PC-3 (cell line): Measurements from ENCODE around the gene CSRP1. TPM values are rescaled to one million over a fixed set of nuclear protein-coding genes. Genes with fewer than 3 reads are reported as not detected.
A peak's percentile ranks its signal among the peaks of the same experiment; 100 is the strongest.

Experiments
- ATAC-seq: fragments of 200-7000 bp; cut with Tn5 transposase; 2 replicates; pipeline ENCODE4 v1.9.1; 2020; ENCODE audit warnings: mild to moderate bottlenecking, moderate library complexity
- BruUV-seq: library from RNA; stranded (reverse); fragments of 400-500 nt; replicated peaks from 2 replicates; lab custom pipeline; 2021; lab: Mats Ljungman, UMichigan
- CTCF ChIA-PET: fragments of 300-600 bp; sonication (Branson Sonifier 250); formaldehyde crosslinking; loops from one replicate; lab custom pipeline; 2022; ENCODE audit warnings: antibody characterized with exemption; lab: Charles Lee
- POLR2A ChIA-PET: fragments of 300-600 bp; sonication (Branson Sonifier 250); formaldehyde crosslinking; loops from one replicate; lab custom pipeline; 2022; ENCODE audit warnings: antibody characterized with exemption; ENCODE audit not compliant: unreplicated experiment; lab: Charles Lee
- DNase-seq: peaks from one replicate; pipeline ENCODE4 v3.0.0-alpha.2; 2015
- H2AFZ ChIP-seq: fragments of 300-600 bp; sonication (generic); 2 replicates; pipeline ENCODE4 v1.6.0; 2016; ENCODE audit warnings: antibody characterized with exemption, low read length
- H3F3A ChIP-seq: fragments of 300-600 bp; sonication (generic); one replicate; pipeline ENCODE4 v1.6.0; 2017; ENCODE audit warnings: antibody characterized with exemption, low read length, control low read depth, mild to moderate bottlenecking; ENCODE audit not compliant: unreplicated experiment
- H3K27ac ChIP-seq: fragments of 300-600 bp; sonication (generic); 2 replicates; pipeline ENCODE4 v1.5.1; 2016; ENCODE audit warnings: mild to moderate bottlenecking, low read length
- H3K27me3 ChIP-seq: fragments of 300-600 bp; sonication (generic); 2 replicates; pipeline ENCODE4 v1.6.1; 2016; ENCODE audit warnings: low read length, mixed read lengths
- H3K36me3 ChIP-seq: fragments of 300-600 bp; sonication (generic); 2 replicates; pipeline ENCODE4 v1.6.1; 2016; ENCODE audit warnings: low read depth, mixed run types, low read length, mixed read lengths
- H3K4me1 ChIP-seq: fragments of 300-600 bp; sonication (generic); 2 replicates; pipeline ENCODE4 v1.5.1; 2016; ENCODE audit warnings: low read length; ENCODE audit not compliant: insufficient read depth
- H3K4me2 ChIP-seq: fragments of 300-600 bp; sonication (generic); 2 replicates; pipeline ENCODE4 v1.6.0; 2016; ENCODE audit warnings: low read length
- H3K4me3 ChIP-seq: fragments of 300-600 bp; sonication (generic); 2 replicates; pipeline ENCODE4 v1.5.1; 2016; ENCODE audit warnings: mild to moderate bottlenecking, low read length, mixed read lengths
- H3K79me2 ChIP-seq: fragments of 300-600 bp; sonication (generic); 2 replicates; pipeline ENCODE4 v1.6.1; 2017; ENCODE audit warnings: low read length, mixed read lengths
- H3K9ac ChIP-seq: fragments of 300-600 bp; sonication (generic); 2 replicates; pipeline ENCODE4 v1.6.0; 2016; ENCODE audit warnings: mild to moderate bottlenecking, low read length
- H3K9me2 ChIP-seq: fragments of 300-600 bp; sonication (generic); replicated peaks from 2 replicates; pipeline ENCODE4 v1.6.1; 2016; ENCODE audit warnings: mixed run types, low read length, mixed read lengths
- H3K9me3 ChIP-seq: fragments of 300-600 bp; sonication (generic); 2 replicates; pipeline ENCODE4 v1.6.1; 2016; ENCODE audit warnings: low read length, mixed read lengths
- H4K20me1 ChIP-seq: fragments of 300-600 bp; sonication (generic); 2 replicates; pipeline ENCODE4 v1.6.1; 2016; ENCODE audit warnings: low read length, mixed read lengths
- CTCF ChIP-seq: fragments of 300-600 bp; sonication (generic); conservative IDR thresholded peaks from 2 replicates; pipeline ENCODE4 v1.5.1; 2017; ENCODE audit warnings: antibody characterized with exemption, low read depth, mild to moderate bottlenecking, low read length
- EZH2 ChIP-seq: fragments of 300-600 bp; sonication (generic); IDR thresholded peaks from one replicate; pipeline ENCODE4 v1.6.1; 2017; ENCODE audit warnings: antibody characterized with exemption, mild to moderate bottlenecking, low read length; ENCODE audit not compliant: unreplicated experiment
- EZH2phosphoT487 ChIP-seq: fragments of 300-600 bp; sonication (generic); IDR thresholded peaks from 2 replicates; pipeline ENCODE4 v1.6.1; 2018; ENCODE audit warnings: mild to moderate bottlenecking, antibody characterized with exemption, low read length, borderline replicate concordance
- intact Hi-C: fragments of 100-400 bp; cut with micrococcal nuclease; formaldehyde crosslinking; loops from 2 replicates; pipeline ENCODE4 v1.9.0; 2023
- total RNA-seq: library from RNA; depleted of rRNA; stranded (reverse); fragments of >200 nt; gene quantifications from 2 replicates; pipeline ENCODE4 v1.2.3, GENCODE V29; 2014

The CSRP1 gene
- total RNA-seq, 1 experiment from 2014 or later = 147 TPM

DNA sequence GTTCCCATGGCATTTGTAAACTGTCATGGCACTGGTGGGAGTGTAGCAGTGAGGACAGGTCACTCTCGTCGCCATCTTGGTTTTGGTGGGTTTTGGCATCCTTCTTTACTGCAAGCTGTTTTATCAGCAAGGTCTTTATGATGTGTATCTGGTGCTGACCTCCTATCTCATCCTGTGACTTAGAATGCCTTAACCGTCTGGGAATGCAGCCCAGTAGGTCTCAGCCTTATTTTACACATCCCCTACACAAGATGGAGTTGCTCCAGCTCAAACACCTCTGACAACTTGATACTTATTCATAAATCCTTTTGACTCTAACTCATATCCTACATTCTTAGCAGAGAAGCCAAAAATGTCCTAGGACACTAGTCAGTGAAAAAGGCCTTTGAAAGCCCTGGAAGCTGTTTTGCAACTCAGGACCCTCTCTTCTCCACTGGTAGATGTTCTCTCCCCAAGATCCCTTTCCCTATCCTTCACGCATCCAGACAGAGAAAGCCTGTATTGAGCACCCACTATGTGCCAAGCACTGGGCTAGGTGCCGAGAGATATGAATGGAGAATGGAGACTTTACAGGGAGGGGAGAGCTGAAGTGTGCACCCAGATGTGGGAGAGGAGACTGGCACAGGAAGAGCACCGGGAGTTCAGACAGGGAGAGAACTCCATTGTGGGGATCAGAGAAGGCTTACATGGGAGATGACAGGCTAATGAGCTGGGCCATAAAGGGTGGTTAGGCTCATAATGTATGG, 6.7 kb upstream of the CSRP1 start:
- ATAC-seq (no peak), DNase-seq (no peak)
- Histone ChIP-seq H3K27me3 (no peaks in the 10 kb centered on the region), H3K4me3 (no peak overlapping the region), H3K79me2 (no peaks in the 10 kb centered on the region), H3K27ac (no peak overlapping the region), H2AFZ (no peak overlapping the region), H3K9me2 (no peaks in the 10 kb centered on the region), H3K9ac (no peak overlapping the region), H3K36me3 (no peaks in the 10 kb centered on the region; the same call in 1 of the 2 replicates), H3K4me2 (no peak overlapping the region), H4K20me1 (no peaks in the 10 kb centered on the region), H3F3A (no peaks in the 10 kb centered on the region), H3K9me3 (no peaks in the 10 kb centered on the region), H3K4me1 (peaks cover 67% of the 10 kb centered on the region)
- intact Hi-C loops = loop anchor here (1.0 kb wide), 3 partner anchors 31 to 77 kb away; no protein-coding TSS in a partner anchor
- ChIA-PET CTCF (interaction anchor here (0.7 to 3.1 kb wide), 6 partner anchors 10 to 78 kb away, joined by 3 to 67 read pairs (median 12); no protein-coding TSS in a partner anchor), POLR2A (interaction anchor here (0.5 kb wide), 1 partner anchor 8 kb away, joined by 3 read pairs; no protein-coding TSS in a partner anchor)
- no TSS peak for BruUV-seq
- TF ChIP-seq EZH2phosphoT487 = no peak
- no peak for TF ChIP-seq CTCF
- no peak for TF ChIP-seq EZH2

DNA sequence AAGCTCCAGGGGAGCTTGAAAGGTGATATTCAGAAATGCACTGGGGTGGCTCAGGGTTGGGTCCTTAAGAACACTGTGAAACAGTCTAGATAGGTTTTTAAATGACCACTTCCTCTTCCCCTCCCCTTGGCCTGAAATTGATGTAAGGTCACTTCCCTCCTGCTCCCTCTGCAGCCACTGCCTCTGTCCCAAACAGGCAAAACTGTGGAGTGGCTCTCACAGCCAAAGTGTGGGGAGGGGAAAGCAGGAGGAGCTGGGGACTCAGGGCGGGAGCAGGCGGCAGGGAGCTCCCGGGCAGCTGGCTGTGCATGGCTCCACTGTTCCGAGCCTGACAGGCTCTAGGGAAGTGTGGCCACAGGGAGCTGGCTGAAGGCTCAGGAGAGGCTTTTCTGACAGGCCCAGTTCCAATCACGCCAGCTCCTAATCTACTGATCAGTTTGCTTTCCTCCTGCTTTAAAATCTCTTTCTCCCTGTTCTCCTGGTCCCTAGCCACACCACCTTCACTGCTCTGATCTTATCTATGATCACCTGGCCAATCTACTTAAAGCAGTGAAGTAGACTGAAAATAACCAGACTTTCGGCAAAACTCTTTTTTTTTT, 5.1 kb upstream of the CSRP1 start:
- BruUV-seq = no TSS peak
- Histone ChIP-seq H3K9ac (peak overlapping the region; percentile 22; the same call in 1 of the 2 replicates), H3K27me3 (no peaks in the 10 kb centered on the region), H3K79me2 (peaks cover 6% of the 10 kb centered on the region; the same call in 1 of the 2 replicates), H2AFZ (peak overlapping the region; percentile 65), H3F3A (no peaks in the 10 kb centered on the region), H3K36me3 (no peaks in the 10 kb centered on the region; the same call in 1 of the 2 replicates), H3K9me3 (no peaks in the 10 kb centered on the region), H3K4me3 (no peak overlapping the region), H3K4me1 (peaks cover 67% of the 10 kb centered on the region), H3K4me2 (peak overlapping the region; percentile 53), H3K27ac (peak overlapping the region; percentile 48), H3K9me2 (no peaks in the 10 kb centered on the region), H4K20me1 (no peaks in the 10 kb centered on the region)
- ATAC-seq (peak; percentile 9), DNase-seq (peak; percentile 16)
- intact Hi-C loops = no loop called here
- ChIA-PET POLR2A (interaction anchor here (1.3 kb wide), 1 partner anchor 9 kb away, joined by 5 read pairs; no protein-coding TSS in a partner anchor), CTCF (interaction anchor here (0.6 to 3.1 kb wide), 9 partner anchors 8 to 112 kb away, joined by 3 to 67 read pairs (median 4); no protein-coding TSS in a partner anchor)
- TF ChIP-seq EZH2phosphoT487 (no peak), EZH2 (no peak), CTCF (no peak)
